Occipital lobe (tissue), 2 donors: ENCODE measurements around the gene CYREN. TPM values are rescaled to one million over a fixed set of nuclear protein-coding genes. Genes with fewer than 3 reads are reported as not detected.

Experiments
- small RNA-seq: library from RNA; depleted of rRNA; stranded (forward); fragments of <200 nt; gene quantifications from one replicate; pipeline ENCODE3, GENCODE V24; 2014
- total RNA-seq: library from RNA; depleted of rRNA; stranded (reverse); fragments of >200 nt; gene quantifications from one replicate; pipeline ENCODE4 v1.2.3, GENCODE V29; 2014

CYREN gene
- total RNA-seq, 1 donor from 2014 or later, result 15.1 TPM

Small RNA genes within 50 kb of the gene (small RNA-seq; reads per million reads assigned to genes)
- not detected for gene MIR6509

Other genes with a start within 250 kb of the CYREN start
- 6.7 TPM for gene AGBL3, start 184.2 kb downstream of the CYREN start, total RNA-seq
- 0.62 TPM for gene TMEM140, start 22.6 kb downstream of the CYREN start, total RNA-seq
- 13.6 TPM for gene WDR91, start 40.8 kb upstream of the CYREN start, total RNA-seq
- gene STRA8, start 63.1 kb upstream of the CYREN start, total RNA-seq, result not detected